ENCODE measurements around the gene UGT1A5. TPM values are rescaled to one million over a fixed set of nuclear protein-coding genes. Genes with fewer than 3 reads are reported as not detected.

The UGT1A5 gene
- total RNA-seq, 1 experiment from 2014 or later: not detected

- no peak for DNase-seq (ENCODE audit: low spot score)
- in situ Hi-C loops (cut with HindIII; ENCODE audit: low sequenced_read_pairs): no loop called here
Observed at GRCh38 chr2:233817361-233817911, 104.7 kb downstream of the UGT1A5 start.

- in situ Hi-C loops (cut with HindIII; ENCODE audit: low sequenced_read_pairs): no loop called here
- no peak for DNase-seq (ENCODE audit: low spot score)
Observed at GRCh38 chr2:233817995-233818638, 105.4 kb downstream of the UGT1A5 start.

- in situ Hi-C loops (cut with HindIII; ENCODE audit: low sequenced_read_pairs): no loop called here
- DNase-seq (ENCODE audit: low spot score): no peak
Observed at GRCh38 chr2:233818639-233819621, 106.2 kb downstream of the UGT1A5 start.

- no peak for DNase-seq (ENCODE audit: low spot score)
- in situ Hi-C loops (cut with HindIII; ENCODE audit: low sequenced_read_pairs): no loop called here
Observed at GRCh38 chr2:233819884-233820773, 107.4 kb downstream of the UGT1A5 start.

GRCh38 chr2:233820774-233821105 is 108.0 kb downstream of the UGT1A5 start:
- in situ Hi-C loops (cut with HindIII; ENCODE audit: low sequenced_read_pairs): no loop called here
- no peak for DNase-seq (ENCODE audit: low spot score)

GRCh38 chr2:233821196-233821595 is 108.5 kb downstream of the UGT1A5 start:
- no peak for DNase-seq (ENCODE audit: low spot score)
- in situ Hi-C loops (cut with HindIII; ENCODE audit: low sequenced_read_pairs): no loop called here

- DNase-seq (ENCODE audit: low spot score): no peak
- in situ Hi-C loops (cut with HindIII; ENCODE audit: low sequenced_read_pairs): no loop called here
Observed at GRCh38 chr2:233821709-233822100, 109.0 kb downstream of the UGT1A5 start.

GRCh38 chr2:233822101-233822771 is 109.5 kb downstream of the UGT1A5 start:
- DNase-seq (ENCODE audit: low spot score): no peak

More at GRCh38 chr2:233822101-233822771, 109.5 kb downstream of the UGT1A5 start:
- in situ Hi-C loops (cut with HindIII; ENCODE audit: low sequenced_read_pairs): no loop called here

Other genes starting within 250 kb of the UGT1A5 start
- 21.7 and 23.8 TPM in 2 replicates for gene USP40, start 146.1 kb upstream of the UGT1A5 start, total RNA-seq (2014; rRNA removed; shearing (Covaris generic))
- not detected in 2 replicates for gene UGT1A8, start 95.3 kb upstream of the UGT1A5 start, total RNA-seq (2014; rRNA removed; shearing (Covaris generic))
- not detected in 2 replicates for gene UGT1A10, start 76.5 kb upstream of the UGT1A5 start, total RNA-seq (2014; rRNA removed; shearing (Covaris generic))
- not detected in 2 replicates for gene UGT1A9, start 41.0 kb upstream of the UGT1A5 start, total RNA-seq (2014; rRNA removed; shearing (Covaris generic))
- not detected in 2 replicates for gene UGT1A7, start 31.0 kb upstream of the UGT1A5 start, total RNA-seq (2014; rRNA removed; shearing (Covaris generic))
- not detected in 2 replicates for gene UGT1A6, start 20.0 kb upstream of the UGT1A5 start, total RNA-seq (2014; rRNA removed; shearing (Covaris generic))
- not detected in 2 replicates for gene UGT1A4, start 5.8 kb downstream of the UGT1A5 start, total RNA-seq (2014; rRNA removed; shearing (Covaris generic))
- not detected in 2 replicates for gene UGT1A3, start 16.1 kb downstream of the UGT1A5 start, total RNA-seq (2014; rRNA removed; shearing (Covaris generic))
- gene UGT1A1, start 47.4 kb downstream of the UGT1A5 start, total RNA-seq (2014; rRNA removed; shearing (Covaris generic)): not detected in 2 replicates
- gene MROH2A, start 65.4 kb downstream of the UGT1A5 start, total RNA-seq (2014; rRNA removed; shearing (Covaris generic)): not detected in 2 replicates
- 25.0 and 38.5 TPM in 2 replicates for gene HJURP, start 141.6 kb downstream of the UGT1A5 start, total RNA-seq (2014; rRNA removed; shearing (Covaris generic))
- gene TRPM8, start 204.5 kb downstream of the UGT1A5 start, total RNA-seq (2014; rRNA removed; shearing (Covaris generic)): not detected in 2 replicates

Measured in G401 (cell line).